Stimulated activated CD4-positive, alpha-beta T cell treated with anti-CD3 and anti-CD28 coated beads, Interleukin-1b, Interleukin-23, amount 100 ng/mL, for 1 hour (primary cell): Measurements from ENCODE around the gene PODNL1.

Source experiments
- DNase-seq, 2 donors: peaks; one replicate each; pipeline ENCODE4 v3.0.0-alpha.2; 2020; ENCODE audit warnings: low read depth in 2 of 2

PODNL1 gene

DNA sequence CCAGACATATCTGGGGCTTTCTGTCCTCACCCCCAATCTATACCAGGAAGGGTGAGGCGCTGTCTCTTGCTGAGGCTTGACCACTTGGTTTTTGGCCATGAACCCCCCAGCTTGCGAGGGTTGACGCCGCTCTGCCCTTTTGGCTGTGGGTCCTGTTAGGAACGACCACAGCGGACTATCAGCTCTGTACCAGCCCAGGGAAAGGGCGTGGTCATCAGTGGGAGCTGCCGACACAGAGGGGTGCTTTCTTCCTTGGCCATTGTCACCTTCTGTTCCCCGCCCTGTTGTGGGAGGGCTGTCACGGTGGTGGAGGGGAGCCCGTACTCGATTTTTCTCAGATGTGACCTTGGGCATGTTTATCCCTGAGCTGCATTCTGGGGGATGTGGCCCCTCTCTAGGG, 19.8 kb upstream of the PODNL1 start:
- DNase-seq, result no peak

DNA sequence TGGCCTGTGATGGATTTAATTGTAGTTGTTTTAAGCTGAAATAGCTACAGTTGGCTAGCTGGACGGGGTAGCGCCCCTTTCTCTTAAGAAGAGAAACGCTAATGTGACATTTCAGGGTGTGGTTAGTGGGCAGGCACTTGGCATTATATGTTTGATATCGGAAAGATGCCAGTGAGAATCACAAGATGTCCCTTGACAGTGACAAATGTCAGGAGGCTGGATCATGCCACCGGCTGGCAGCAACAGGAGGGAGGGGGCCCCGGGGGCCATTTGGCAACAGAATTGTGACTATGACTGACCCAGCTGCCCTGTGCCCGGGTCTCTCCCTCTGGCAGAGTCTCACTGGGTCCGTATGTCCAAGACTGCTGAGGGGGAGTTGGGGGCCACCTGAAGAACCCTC, 18.8 kb upstream of the PODNL1 start:
- no peak for DNase-seq

DNA sequence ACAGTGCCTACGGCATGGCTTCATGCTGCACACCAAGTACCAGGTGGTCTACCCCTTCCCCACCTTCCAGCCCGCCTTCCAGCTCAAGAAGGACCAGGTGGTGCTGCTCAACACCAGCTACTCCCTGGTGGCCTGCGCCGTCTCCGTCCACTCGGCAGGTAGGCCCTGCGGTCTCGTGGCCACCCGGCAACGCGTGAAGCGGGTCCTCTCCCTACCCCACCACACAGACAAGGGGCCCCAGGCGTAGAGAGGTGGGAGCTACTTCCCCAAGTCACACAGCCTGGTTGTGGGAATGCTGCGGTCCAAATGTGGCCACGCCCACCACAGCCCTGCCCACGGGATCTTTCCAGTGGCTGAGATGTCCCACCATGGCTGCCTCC, 18.1 kb upstream of the PODNL1 start:
- no peak for DNase-seq

DNA sequence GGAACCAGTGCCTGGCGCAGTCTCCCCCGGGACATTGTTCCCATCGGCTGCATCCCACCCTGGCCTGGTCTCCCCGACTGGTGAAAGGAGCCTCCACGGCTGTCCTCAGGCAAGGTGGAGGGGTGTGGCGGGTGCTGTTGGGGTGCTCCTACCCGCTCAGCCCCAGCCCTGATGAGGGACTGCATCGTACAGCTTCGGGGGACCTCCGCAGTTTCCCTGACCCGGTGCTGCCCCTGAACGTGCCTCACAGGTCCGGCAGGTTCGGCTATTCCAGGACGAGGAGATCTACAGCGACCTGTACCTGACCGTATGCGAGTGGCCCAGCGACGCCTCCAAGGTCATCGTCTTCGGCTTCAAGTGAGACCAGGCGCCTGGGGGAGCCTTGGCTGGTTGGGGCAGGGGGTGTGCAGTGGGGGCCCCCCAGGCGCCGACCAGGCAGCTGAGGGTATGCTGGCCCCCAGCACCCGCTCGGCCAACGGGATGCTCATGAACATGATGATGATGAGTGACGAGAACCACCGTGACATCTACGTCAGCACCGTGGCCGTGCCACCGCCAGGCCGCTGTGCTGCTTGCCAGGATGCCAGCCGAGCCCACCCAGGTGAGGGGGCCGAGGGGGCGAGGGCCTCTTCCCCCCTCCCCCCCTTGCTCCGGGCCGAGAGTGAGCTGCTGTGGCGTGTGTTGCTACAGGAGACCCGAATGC, 17.6 kb upstream of the PODNL1 start:
- no peak for DNase-seq

- no peak for DNase-seq
Measured at GRCh38 chr19:13954185-13954584, 16.0 kb upstream of the PODNL1 start.

- DNase-seq, result no peak
Measured at GRCh38 chr19:13952931-13953531, 14.8 kb upstream of the PODNL1 start.

DNA sequence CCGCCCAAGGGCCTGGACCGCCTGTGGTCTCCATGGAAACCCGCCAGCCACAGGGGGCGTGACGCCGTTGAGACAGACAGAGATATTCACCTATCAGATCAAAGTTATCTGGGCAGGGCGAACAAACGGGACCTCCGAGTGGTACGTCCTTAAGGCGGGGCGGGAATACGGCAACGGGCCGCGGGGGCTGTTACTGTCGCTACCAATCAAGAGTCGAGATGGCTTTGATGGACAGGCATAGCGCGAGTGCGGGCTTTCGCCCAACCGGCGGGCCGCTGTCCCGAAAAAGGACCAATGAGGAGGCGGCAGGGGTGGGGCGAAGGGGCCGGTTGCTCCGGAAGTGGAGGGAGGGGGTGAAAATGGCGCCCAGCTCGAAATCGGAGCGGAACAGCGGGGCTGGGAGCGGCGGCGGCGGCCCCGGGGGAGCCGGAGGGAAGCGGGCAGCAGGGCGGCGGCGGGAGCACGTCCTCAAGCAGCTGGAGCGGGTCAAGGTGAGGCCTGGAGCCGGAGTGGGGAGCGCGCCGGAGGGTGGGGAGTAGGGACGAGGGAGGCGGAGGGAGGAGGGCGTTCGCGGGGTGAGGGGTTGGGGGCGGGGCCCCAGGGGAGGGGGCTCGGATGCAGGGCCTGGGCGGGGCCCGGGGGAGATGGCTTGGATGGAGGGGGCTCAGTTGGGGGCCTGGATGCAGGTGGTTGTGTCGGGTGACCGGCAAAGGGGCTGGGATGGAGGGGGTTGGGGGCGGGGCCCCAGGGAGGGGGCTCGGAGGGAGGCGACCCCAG, 14.1 kb upstream of the PODNL1 start, which contains the start of gene DCAF15:
Gene DCAF15, plus strand, starts transcription at position 356 of the 777 bp plus-strand sequence. Its CDS starts 4 bp downstream, at position 360.
- DNase-seq, result peak; percentile 93 to 97

- no peak for DNase-seq
Measured at GRCh38 chr19:13951799-13952153, 13.6 kb upstream of the PODNL1 start.

GRCh38 chr19:13951043-13951442, 12.8 kb upstream of the PODNL1 start:
- DNase-seq, result no peak

- no peak for DNase-seq
Measured at GRCh38 chr19:13946414-13946813, 8.2 kb upstream of the PODNL1 start.

GRCh38 chr19:13942023-13942684, 3.9 kb upstream of the PODNL1 start:
- DNase-seq, result no peak

- no peak for DNase-seq
Measured at GRCh38 chr19:13937479-13938300, 527 bp downstream of the PODNL1 start.

GRCh38 chr19:13935765-13936510, 2.3 kb downstream of the PODNL1 start:
- DNase-seq, result no peak

DNA sequence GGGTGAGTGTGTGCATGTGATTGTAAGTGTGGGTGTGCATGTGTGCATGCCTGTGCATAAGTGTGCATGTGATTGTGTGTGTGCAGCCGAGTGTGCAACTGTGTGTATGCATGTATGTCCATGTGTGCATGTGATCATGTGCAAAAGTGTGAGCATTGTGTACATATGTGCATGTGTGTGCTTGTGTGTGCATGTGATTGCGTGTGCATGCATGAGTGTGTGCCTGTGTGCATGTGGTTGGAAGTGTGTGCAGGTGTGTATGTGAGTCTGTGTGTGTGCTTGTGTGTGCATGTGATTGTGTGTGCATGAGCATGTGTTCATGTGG, 3.5 kb downstream of the PODNL1 start:
- DNase-seq, result no peak

DNA sequence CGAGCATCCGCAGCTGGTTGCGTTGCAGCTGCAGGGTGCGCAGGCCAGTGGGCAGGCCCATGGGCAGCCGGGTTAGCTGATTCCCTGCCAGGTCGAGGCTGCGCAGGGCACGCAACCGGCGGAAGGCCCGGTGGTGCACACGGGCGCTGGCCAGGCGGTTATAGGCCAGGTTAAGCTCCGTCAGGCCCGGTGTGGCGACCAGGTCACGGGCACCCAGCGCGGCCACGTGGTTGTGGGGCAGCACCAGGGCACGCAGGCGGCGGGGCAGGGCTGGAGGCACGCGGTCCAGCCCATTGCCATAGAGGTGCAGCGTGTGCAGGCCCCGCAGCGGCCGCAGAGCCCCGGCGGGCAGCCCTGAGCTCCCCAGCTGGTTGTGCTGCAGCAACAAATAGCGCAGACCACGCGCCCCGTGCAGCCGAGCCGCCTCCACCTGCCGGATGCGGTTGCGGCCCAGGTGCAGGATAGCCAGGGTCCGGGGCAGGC, 5.3 kb downstream of the PODNL1 start:
- no peak for DNase-seq

DNA sequence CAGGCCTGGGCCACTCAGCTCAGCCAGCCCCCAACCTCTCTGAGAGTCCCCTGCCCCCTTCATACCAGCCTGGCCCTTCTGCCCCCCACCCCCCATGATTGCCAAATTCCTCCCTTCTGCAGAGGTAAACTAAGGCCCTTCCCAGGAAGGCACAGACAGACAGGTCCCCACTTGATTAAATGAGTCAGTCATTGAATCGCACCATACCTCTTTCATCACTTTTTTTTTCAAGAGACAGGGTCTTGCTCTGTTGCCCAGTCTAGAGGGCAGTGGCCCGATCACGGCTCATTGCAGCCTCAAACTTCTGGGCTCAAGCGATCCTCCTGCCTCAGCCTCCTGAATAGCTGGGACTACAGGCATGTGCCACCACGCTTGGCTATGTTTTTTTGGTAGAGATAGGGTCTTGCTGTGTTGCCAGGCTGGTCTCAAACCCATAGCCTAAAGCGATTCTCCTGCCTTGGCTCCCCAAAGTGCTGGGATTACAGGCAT, 6.0 kb downstream of the PODNL1 start:
- DNase-seq, result no peak

DNA sequence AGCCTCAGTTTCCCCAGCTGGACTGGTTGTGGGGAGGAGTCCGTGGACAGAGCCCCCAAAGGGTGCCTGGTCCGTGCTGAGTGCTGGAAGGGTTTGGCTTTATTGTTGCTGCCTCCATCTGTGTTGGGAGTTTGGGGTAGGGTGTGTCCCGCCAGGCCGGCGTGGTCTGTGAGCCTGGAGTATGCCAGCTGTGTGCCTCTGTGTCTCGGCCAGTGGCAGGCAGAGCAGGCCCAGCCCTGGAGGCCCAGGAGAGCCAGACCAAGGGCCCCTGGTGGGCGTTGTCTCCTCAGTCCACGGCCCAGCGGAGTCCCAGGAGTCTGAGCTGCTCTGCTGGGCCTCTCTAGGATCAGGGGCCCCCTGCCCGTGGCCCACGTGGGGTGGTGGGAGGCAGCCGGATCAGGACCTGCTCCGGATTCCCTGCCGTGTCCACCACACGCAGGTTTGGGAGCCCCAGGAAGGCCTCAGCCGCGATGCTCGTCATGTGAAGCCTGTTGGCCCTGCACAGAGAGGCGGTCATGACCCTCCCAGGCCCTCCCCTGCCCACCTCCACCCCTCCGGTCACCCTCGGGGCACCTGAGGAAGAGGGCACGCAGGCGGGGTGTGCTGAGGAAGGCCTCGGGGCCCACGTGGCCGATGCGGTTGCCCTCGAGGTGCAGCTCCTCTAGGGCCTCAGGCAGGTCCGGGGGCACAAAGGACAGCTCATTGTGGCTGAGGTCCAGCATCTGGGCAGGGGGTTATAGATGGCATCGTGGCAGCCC, 6.6 kb downstream of the PODNL1 start:
- no peak for DNase-seq

DNA sequence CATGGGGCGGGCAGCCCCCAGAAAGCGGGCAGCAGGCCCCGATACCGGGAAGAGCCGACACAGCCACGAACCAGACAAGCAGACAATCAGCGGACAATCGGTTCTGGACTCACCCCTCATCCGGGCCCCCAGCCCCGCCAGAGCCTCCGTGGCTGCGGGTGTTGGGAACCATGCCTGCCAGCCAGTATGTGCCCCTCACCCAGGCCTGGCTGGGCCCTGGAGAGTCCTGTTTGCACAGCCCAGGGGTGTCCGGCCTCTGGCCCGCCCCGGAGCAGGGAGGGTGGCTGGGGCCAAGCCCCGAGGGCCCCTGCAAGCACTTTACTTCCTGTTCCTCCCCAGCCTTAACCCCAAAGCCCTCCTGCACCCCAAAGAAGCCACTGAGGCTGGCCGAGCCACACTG, 7.8 kb downstream of the PODNL1 start:
- no peak for DNase-seq

DNA sequence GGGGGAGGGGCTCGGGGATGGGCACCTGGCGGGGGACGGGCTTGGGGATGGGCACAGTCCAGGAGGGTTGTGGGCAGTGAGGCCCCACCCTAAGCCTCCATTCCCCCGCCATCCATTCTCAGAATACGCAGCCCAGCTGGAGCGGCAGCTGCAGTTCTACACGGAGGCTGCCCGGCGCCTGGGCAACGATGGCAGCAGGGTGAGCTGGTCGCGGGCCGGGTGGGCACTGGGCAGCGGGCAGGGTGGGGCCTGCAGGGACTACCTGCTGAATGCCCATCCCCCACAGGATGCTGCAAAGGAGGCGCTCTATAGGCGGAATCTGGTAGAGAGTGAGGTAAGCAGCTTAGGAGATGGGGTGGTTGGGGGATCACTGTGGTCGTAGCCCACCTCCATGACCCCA, 8.3 kb downstream of the PODNL1 start:
- no peak for DNase-seq

GRCh38 chr19:13929340-13929739, 8.9 kb downstream of the PODNL1 start:
- DNase-seq, result no peak
